Stimulated activated CD8-positive, alpha-beta memory T cell treated with anti-CD3 and anti-CD28 coated beads, Interleukin-7, amount 100 ng/mL, for 24 hours (primary cell): ENCODE results near the gene ATXN7.

Source experiments
- DNase-seq: peaks from one replicate; pipeline ENCODE4 v3.0.0-alpha.2; 2020; ENCODE audit warnings: low read depth

ATXN7 gene

DNA sequence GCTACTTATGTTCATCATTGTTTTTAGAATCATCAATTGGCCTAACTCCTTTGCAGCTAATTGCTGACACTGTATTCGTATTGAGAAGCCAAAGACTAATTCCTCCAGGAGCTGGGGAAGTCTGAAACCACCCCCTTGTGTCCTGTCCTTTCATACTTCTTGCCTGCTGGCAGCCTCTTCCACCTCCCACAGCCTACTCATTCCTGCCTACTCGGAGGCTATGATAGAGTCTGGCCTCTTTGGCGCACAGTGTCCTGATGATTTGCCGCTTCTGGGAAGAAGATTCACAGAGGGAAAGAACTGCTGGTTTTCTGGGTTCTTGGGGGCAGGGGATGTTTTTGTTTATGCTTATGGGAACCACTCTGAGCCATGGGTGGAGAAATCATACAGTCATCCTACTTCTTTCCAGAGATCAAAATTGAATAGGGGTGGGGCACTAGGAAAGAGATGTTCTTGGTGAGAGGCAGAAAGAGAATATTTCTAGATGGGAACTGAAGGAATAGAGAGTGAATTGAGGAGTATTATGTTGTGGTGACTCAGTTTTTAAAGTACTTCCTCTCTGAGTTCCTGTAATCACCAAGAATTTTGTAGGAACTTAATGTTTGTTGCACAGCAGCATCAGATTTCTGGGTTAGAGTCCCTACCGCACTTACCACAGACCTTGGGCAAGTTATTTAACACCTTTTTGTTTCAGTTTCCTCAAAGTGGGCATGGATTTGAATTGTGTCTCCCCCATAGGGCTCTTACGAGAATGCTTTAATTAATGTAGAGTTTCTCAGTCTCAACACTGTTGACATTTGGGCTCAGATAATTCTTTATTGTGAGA, 70.6 kb downstream of the ATXN7 start:
- no peak for DNase-seq

DNA sequence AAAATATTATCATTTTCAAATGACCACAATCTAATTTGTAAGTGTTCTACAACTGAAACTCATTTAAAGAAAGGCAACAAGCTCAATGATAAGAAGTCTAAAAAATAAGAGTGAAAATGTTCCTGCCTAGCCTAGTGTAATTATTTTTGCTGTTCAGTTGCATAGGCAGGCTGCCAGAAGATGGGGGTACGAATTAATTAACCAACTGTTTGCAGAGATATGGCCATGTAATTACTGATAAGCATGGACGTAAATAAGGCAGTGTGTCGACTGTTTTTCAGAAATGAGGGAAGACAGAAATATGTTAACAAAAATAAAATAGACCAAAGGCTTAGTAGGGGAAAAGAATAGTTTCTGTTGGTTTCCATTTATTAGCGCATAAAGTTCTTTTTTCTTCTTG, 73.3 kb downstream of the ATXN7 start:
- DNase-seq: no peak

DNA sequence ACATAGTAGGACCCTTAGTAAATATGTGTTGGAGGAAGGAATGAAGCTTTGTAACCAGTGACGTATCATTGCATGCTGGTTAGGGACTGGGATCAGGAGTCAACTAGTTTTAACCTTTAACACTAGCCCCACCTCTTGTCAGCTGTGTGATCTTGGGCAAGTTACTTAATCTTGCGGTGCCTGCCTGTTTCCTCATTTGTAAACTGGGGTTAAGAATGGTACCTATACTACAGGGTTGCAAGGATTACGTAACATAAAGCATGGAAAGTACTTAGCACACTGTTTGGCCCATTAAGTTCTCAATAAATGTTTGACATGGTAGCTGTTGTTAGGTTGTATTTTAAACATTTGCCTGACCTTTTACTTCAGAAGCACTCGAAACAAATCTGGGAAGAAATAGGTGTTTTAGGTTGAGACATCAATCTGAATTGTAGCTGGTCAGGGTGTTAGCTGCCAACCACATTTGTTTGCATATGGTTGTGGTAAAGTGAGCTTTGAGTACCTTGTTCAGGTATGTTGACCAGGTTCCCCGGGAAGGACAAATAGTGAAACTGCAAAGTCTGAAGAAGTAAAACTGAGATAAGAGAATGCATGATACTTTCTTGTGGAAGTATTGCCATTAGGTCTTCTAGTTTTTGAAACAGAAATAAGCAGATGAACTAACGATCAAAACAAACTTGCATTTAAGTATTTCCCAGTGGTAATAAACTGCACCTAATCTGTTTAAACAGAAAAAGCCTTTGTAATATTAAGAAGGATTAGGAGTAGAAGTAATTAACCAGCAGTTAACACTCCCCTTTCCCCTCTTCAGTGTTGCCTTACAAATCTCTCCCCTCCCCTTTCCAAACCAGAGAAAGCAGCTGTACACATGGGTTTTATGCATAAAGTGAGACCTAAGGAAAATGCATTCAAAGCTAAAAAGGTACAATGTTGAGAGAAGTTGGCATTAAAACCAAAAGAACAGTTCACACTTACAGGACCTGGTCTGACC, 74.3 kb downstream of the ATXN7 start:
- no peak for DNase-seq

- no peak for DNase-seq
These were observed 76.7 kb downstream of the ATXN7 start for GRCh38 chr3:63940389-63940757.

DNA sequence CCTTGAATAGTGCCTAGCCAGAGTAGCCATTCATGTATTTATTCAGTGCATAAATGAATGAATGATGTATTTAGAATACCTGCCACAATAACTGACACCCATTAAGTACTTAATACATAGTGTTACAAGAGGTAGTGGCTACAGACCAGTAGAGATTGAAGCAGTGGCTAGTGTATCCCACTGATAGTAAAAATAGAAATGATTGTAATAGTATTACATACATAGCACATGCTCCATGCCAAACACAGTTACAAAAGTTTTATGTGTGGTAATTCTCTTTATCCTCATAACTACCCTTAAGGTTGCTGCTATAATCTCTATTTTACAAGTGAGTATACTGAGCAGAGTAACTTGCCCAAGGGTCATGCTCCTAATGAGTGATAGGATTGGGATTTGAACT, 78.9 kb downstream of the ATXN7 start:
- DNase-seq: no peak

- DNase-seq: no peak
These were observed 80.0 kb downstream of the ATXN7 start for GRCh38 chr3:63943678-63944077.

GRCh38 chr3:63945558-63946096, 82.0 kb downstream of the ATXN7 start:
- no peak for DNase-seq

GRCh38 chr3:63946753-63947152, 83.1 kb downstream of the ATXN7 start:
- DNase-seq: no peak

DNA sequence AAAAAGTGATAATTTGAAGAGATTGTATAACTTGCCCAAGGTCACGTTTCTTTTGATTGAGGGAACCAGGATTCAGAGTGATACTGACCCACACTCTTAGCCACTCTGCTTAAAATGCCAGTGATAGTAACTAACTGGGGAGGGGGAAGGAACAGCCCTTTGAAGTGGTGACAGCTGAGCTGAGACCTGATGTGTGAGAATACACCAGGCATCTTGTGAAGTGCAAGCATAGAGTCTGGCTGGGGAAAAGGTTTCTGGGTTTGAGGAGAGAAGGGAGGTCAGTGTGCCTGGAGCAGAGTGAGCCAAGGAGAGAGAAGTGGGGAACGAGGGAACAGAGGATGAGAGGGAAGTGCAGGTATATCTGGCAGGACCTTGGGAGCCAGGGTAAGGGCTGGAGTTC, 83.9 kb downstream of the ATXN7 start:
- DNase-seq: no peak

DNA sequence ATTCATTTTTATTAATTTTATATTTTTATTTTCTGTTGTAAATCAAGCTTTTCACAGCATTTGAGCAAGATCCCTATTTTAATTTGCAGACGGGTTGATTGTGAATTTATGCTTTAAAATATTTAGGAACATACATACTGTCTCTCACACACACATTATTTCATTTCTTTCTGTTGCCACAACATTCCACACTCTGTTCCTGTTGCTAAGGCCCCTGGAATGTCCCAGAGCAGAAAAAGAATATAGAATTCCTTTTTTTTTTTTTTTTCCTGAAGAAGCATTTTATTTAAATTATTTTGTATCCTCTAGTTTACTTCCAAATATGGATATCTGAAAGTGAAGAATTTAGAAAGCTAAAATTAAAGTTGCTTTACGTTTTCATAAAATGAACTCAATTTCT, 85.3 kb downstream of the ATXN7 start:
- no peak for DNase-seq

- no peak for DNase-seq
These were observed 87.0 kb downstream of the ATXN7 start for GRCh38 chr3:63950698-63951097.

DNA sequence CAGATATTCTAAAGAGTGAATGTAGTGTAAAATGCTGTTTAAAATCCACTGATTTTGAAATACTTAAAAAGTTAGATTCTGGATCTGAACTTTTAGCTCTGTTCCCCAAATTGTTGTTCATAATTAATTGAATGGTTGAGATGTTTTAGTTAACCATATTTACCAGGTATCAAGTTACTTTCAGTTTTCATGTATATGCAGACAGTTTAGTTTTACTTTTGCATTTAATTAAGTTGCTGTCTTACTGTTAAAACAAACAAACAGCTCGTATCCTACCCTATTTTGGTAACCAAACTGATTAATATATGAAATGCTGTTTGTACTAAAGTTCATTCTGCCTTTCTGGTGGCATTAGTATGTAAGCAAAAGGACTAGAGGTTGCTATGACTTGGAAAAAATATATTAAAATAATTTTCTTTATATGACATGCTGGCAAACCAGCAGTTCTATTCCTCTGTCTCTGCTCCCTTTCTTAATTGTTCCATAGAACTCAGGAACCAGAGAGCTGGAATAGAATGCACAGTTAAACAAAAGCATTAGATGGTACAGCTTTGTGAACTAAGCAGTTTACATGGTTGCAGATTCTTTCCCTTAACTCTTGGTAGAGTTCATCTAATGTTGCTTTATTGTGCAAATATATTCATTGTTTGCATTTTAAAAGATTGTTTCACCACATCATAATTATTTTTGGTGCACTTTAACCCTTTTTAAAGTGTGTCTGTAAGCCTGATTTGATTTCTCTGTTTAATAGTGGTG, 88.0 kb downstream of the ATXN7 start:
- DNase-seq: no peak

DNA sequence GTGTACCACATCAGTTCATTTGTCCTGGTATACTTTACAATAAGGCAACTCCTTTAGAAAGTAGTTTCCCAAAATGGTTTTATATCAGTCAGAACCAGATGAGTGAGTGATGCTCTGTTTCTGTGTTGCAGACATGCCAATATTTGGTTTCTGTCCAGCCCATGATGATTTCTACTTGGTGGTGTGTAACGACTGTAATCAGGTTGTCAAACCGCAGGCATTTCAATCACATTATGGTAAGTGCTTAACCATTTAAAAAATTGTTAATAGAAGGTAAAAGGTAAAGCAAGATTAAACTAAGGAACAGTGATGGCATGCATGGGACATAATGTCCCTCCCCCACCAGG, 88.6 kb downstream of the ATXN7 start:
- DNase-seq: no peak

GRCh38 chr3:63954182-63954581, 90.5 kb downstream of the ATXN7 start:
- DNase-seq: no peak

GRCh38 chr3:63955036-63955650, 91.5 kb downstream of the ATXN7 start:
- DNase-seq: no peak

DNA sequence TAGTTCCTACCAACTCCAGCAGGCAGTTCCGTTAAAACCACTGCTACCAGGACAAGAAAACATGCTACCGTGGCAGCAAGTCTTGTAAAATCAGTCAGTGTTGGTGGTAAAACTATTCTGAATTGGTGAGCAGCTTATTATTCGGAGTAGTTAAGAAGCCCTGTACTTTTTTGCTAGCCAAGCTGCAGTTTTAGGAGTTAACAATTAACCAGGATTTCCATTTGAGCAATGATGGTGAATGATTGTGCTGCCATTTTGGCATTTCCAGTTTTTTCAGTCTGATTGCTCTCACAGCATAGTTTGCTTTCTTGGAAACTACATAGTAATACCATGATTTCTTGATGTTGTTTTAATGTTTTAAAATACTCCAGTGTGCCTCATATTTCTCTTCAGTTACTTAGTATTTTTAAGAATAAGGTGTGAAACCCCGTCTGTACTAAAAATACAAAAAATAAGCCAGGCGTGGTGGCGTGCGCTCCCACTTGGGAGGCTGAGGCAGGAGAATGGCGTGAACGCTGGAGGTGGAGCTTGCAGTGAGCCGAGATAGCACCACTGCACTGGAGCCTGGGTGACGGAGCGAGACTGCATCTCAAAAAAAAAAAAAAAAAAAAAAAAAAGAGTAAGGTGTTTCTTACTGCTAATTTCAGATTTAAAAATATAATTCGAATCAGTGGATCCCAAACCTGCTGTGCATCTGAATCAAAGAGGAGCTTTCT, 92.3 kb downstream of the ATXN7 start:
- no peak for DNase-seq

GRCh38 chr3:63959146-63959545, 95.5 kb downstream of the ATXN7 start:
- DNase-seq: no peak

DNA sequence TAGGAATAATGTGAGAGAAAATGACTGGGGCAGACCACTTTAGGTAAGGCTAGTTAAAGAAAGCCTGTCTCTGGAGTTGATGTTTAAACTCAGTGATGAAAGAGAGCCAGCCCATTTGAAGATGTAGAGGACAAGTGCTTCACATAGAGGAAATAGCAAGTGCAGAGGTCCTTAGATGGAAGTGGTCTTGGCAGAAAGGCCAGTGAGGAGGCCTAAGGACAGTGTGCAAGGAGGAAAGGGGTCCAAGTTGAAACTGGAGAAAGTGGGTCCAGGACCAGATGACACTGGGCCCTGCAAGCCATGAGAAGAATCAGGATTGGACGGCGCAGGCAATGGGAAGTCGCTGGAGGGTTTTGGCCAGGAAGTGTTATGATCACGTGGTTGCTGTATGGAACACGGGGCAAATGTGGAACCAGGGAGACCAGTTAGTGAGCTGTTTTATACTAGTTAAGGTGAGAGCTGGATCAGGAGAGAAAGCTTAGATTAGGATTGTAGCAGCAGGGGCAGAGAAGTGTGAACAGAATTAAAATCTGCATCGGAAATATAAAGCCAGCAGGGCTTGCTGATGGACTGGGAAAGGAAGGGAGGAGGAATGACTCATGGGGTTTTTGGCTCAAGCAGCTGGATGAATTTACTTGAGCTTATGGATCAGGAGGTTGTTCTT, 96.5 kb downstream of the ATXN7 start:
- DNase-seq: no peak

- no peak for DNase-seq
These were observed 98.2 kb downstream of the ATXN7 start for GRCh38 chr3:63961891-63962290.

- DNase-seq: no peak
These were observed 99.8 kb downstream of the ATXN7 start for GRCh38 chr3:63963496-63963895.
